Gastrocnemius medialis (tissue), 4 donors: Measurements from ENCODE around the gene IMMT. TPM values are rescaled to one million over a fixed set of nuclear protein-coding genes. Genes with fewer than 3 reads are reported as not detected.

ENCODE experiments used
- ATAC-seq, 2 donors: fragments of 150-250 bp; one replicate each; pipeline ENCODE4 v1.9.1; 2016
- DNase-seq, 2 donors: peaks; one replicate each; pipeline ENCODE4 v3.0.0-alpha.2; 2019
- H3K27ac ChIP-seq, 4 donors: fragments of 200-600 bp; sonication (generic); 1 replicate in 1 of 4; 2 replicates in 3 of 4; pipeline ENCODE4 v1.5.1; 2016 to 2018; ENCODE audit warnings: mild to moderate bottlenecking in 2 of 4, moderate library complexity in 1 of 4
- H3K27me3 ChIP-seq, 3 donors: fragments of 200-600 bp; sonication (generic) in 2 of 3; 1 replicate in 1 of 3; 2 replicates in 2 of 3; pipeline versions ENCODE4 v1.5.1 to v1.6.0; 2016 to 2019; ENCODE audit warnings: mild to moderate bottlenecking in 1 of 3, moderate library complexity in 1 of 3
- H3K36me3 ChIP-seq, 2 donors: fragments of 200-600 bp; sonication (generic) in 1 of 2; one replicate each; pipeline ENCODE4 v1.5.1; 2017 to 2018
- H3K4me1 ChIP-seq, 2 donors: fragments of 200-600 bp; sonication (generic) in 1 of 2; one replicate each; pipeline ENCODE4 v1.5.1; 2016 to 2017; ENCODE audit warnings: mild to moderate bottlenecking in 2 of 2
- H3K4me3 ChIP-seq, 4 donors: fragments of 200-600 bp; sonication (generic) in 3 of 4; 1 replicate in 1 of 4; 2 replicates in 3 of 4; pipeline ENCODE4 v1.5.1; 2016 to 2019; ENCODE audit warnings: mild to moderate bottlenecking in 2 of 4
- H3K9me3 ChIP-seq, 3 donors: fragments of 200-600 bp; sonication (generic) in 2 of 3; 1 replicate in 1 of 3; 2 replicates in 2 of 3; pipeline ENCODE4 v1.5.1; 2016 to 2019
- POLR2A ChIP-seq, 2 donors: fragments of 450-650 bp; IDR thresholded peaks; one replicate each; pipeline ENCODE4 v1.6.1; 2017; ENCODE audit warnings: antibody characterized with exemption in 2 of 2, mild to moderate bottlenecking in 2 of 2, moderate library complexity in 2 of 2
- in situ Hi-C, 4 donors: fragments of 200-750 bp; cut with MboI; loops; one replicate each; pipeline versions ENCODE4 v1.15.0 to v1.8.0; 2017; ENCODE audit warnings: low sequenced_read_pairs in 4 of 4
- intact Hi-C: fragments of 100-400 bp; cut with DNase I; formaldehyde crosslinking; loops from one replicate; pipeline ENCODE4 v1.15.1; 2023; ENCODE audit warnings: low total_unique reads
- total RNA-seq, 4 donors: library from RNA; depleted of rRNA; stranded (reverse); fragments of >200 nt; gene quantifications; one replicate each; pipeline versions ENCODE4 v1.1.0 to v1.2.3, GENCODE V29; 2016
- TF ChIP-seq, protein P1 (sequence below), 5 experiments: fragments of 450-650 bp in 3 of 5; fragments of 200-600 bp in 2 of 5; sonication (generic) in 2 of 5; IDR thresholded peaks in 4 of 5; conservative IDR thresholded peaks in 1 of 5; 1 replicate in 4 of 5; 2 replicates in 1 of 5; pipeline ENCODE4 v1.5.1; 2016 to 2019; ENCODE audit warnings: antibody characterized with exemption in 5 of 5, mild to moderate bottlenecking in 3 of 5, moderate library complexity in 3 of 5

The IMMT gene
- total RNA-seq, 4 donors from 2014 or later, result 83.5 to 153 (median 127) TPM

DNA sequence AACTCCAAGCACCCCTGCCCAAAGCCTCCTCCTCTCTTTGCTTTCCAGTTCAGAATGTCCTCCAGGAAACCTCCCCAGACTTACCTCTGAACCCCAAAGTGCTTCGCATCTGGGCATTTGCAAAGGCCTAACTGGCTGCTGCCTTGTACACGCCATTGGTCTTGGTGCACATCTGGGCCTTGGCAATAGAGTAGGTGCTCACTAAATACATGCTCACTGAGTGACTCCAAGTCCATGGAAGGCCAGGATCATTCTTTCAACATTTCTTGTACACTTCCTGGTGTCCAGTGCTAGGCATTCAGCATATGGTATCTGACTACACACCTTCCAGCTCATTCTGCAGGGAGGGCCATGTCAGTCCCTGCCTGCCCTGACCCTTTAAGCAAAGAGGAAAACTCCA is 32.4 kb upstream of the IMMT start:
- no peak for TF ChIP-seq POLR2A (IDR thresholded peaks at IDR 0.05)
- TF ChIP-seq, protein P1, sequence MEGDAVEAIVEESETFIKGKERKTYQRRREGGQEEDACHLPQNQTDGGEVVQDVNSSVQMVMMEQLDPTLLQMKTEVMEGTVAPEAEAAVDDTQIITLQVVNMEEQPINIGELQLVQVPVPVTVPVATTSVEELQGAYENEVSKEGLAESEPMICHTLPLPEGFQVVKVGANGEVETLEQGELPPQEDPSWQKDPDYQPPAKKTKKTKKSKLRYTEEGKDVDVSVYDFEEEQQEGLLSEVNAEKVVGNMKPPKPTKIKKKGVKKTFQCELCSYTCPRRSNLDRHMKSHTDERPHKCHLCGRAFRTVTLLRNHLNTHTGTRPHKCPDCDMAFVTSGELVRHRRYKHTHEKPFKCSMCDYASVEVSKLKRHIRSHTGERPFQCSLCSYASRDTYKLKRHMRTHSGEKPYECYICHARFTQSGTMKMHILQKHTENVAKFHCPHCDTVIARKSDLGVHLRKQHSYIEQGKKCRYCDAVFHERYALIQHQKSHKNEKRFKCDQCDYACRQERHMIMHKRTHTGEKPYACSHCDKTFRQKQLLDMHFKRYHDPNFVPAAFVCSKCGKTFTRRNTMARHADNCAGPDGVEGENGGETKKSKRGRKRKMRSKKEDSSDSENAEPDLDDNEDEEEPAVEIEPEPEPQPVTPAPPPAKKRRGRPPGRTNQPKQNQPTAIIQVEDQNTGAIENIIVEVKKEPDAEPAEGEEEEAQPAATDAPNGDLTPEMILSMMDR (IDR thresholded peaks at IDR 0.05 in 4 of 5, conservative IDR thresholded peaks at IDR 0.05 in 1 of 5), result no peak
- ATAC-seq, result no peak
- H3K27ac ChIP-seq, result no peak overlapping the region
- no peaks in the 10 kb centered on the region for H3K9me3 ChIP-seq
- intact Hi-C loops, result loop anchor here (10.0 kb wide), 2 partner anchors 217 to 397 kb away; partner anchors contain the start of genes KDM3A and RNF103
- H3K4me3 ChIP-seq, result no peak overlapping the region
- H3K27me3 ChIP-seq, result no peaks in the 10 kb centered on the region
- in situ Hi-C loops, result loop anchor here in 1 of 4 donors (10.0 kb wide), 1 partner anchor 137 kb away; no protein-coding TSS in a partner anchor
- peaks cover 31 to 32% of the 10 kb centered on the region in 2 donors for H3K4me1 ChIP-seq
- DNase-seq, result no peak
- H3K36me3 ChIP-seq, result no peaks in the 10 kb centered on the region

DNA sequence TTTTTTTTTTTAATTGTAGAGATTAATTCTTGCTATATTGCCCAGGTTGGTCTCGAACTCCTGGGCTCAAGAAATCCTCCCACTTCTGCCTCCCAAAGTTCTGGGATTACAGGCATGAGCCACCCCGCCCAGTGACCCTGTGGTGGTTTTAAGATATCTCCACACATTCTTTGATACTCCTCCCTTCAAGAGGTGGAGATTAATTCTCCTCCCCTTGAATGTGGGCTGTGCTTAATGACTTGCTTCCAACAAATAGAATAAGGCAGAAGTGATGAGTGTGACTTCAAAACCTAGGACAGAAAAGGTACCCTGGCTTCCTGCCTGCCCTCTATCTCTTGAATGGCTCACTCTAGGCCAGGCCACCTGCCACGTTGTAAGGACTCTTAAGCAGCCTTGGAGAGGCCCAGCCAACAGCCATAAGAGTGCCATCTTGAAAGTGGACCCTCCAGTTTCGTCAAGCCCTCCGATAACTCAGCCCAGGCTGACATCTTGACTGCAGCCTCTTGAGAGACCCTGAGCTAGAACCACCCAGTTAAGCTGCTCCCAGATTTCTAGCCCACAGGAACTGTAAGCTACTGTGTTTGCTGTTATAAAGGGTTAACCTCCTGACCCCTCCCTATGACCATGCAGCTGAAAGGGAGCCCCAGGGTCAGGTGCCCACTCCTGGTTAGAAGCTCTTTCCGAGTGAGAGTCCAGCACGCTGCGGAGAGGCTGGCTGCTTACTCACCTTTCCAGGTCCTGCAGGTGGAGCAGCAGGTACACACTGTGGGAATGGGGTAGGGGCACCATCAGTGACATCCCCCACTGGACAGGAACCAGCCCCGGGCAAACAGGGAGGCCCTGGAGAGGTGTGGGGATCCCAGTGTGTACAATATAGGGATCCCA is 31.6 kb upstream of the IMMT start:
- intact Hi-C loops, result loop anchor here (10.0 kb wide), 2 partner anchors 218 to 398 kb away; partner anchors contain the start of genes KDM3A and RNF103
- TF ChIP-seq, protein P1 (IDR thresholded peaks at IDR 0.05 in 4 of 5, conservative IDR thresholded peaks at IDR 0.05 in 1 of 5), result no peak
- TF ChIP-seq POLR2A (IDR thresholded peaks at IDR 0.05), result no peak
- ATAC-seq (no peak), DNase-seq (no peak)
- no peak overlapping the region for H3K4me3 ChIP-seq
- no peaks in the 10 kb centered on the region for H3K9me3 ChIP-seq
- in situ Hi-C loops, result loop anchor here in 1 of 4 donors (10.0 kb wide), 1 partner anchor 138 kb away; no protein-coding TSS in a partner anchor
- no peaks in the 10 kb centered on the region for H3K36me3 ChIP-seq
- H3K4me1 ChIP-seq, result peaks cover 33% of the 10 kb centered on the region in 2 donors
- H3K27me3 ChIP-seq, result no peaks in the 10 kb centered on the region
- H3K27ac ChIP-seq, result no peak overlapping the region

DNA sequence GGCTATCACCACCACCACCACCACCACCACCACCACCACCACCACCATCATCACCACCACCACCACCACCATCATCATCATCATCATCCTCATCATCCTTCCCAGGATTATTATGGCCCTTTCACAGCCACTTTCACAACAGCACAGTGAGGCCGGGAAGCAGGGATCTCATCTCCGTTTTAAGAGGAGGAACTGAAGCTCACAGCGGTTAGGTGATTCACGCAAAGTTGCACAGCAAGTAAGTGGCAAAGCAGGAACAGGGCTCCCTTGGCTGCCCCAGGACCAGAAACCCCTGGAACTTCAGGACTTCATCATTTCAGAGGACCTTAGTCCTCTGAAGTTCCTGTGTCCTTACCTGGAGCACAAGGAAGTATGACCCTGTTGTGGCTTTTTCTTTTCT is 30.8 kb upstream of the IMMT start:
- no peak for TF ChIP-seq POLR2A (IDR thresholded peaks at IDR 0.05)
- TF ChIP-seq, protein P1 (IDR thresholded peaks at IDR 0.05 in 4 of 5, conservative IDR thresholded peaks at IDR 0.05 in 1 of 5), result no peak
- no peak for DNase-seq
- H3K27me3 ChIP-seq, result no peaks in the 10 kb centered on the region
- in situ Hi-C loops (loop anchor here in 1 of 4 donors (10.0 kb wide), 1 partner anchor 139 kb away; no protein-coding TSS in a partner anchor), intact Hi-C loops (loop anchor here (10.0 kb wide), 2 partner anchors 219 to 399 kb away; partner anchors contain the start of genes KDM3A and RNF103)
- H3K36me3 ChIP-seq, result no peaks in the 10 kb centered on the region
- no peaks in the 10 kb centered on the region for H3K9me3 ChIP-seq
- no peak for ATAC-seq
- peak overlapping the region; percentile 68 to 84 (median 79) for H3K27ac ChIP-seq
- H3K4me3 ChIP-seq, result no peak overlapping the region
- peaks cover 33% of the 10 kb centered on the region in 2 donors for H3K4me1 ChIP-seq

DNA sequence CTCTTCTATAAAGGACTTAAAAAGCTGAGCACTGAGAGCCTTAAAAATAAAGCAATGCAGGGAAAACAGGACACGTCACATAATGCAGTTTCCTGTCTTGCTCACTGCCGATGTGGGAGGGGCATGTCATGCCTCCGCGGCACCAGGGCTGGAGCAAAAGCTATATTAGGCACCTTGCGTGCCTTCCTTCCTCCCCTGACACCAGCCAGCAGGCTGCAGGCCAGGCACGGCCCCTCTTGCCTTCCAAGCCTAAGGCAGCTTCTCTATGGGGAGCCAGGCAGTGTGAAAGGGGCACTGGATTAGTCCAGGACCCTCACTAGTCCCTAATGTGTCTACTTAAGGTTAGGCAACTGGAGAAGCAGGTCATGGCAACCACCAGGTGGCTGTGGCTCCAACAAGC is 30.3 kb upstream of the IMMT start:
- no peaks in the 10 kb centered on the region for H3K36me3 ChIP-seq
- no peaks in the 10 kb centered on the region for H3K9me3 ChIP-seq
- intact Hi-C loops (loop anchor here (10.0 kb wide), 2 partner anchors 219 to 399 kb away; partner anchors contain the start of genes KDM3A and RNF103), in situ Hi-C loops (loop anchor here in 1 of 4 donors (10.0 kb wide), 1 partner anchor 139 kb away; no protein-coding TSS in a partner anchor)
- no peaks in the 10 kb centered on the region for H3K27me3 ChIP-seq
- ATAC-seq, result peak; percentile 65 to 76
- TF ChIP-seq, protein P1 (IDR thresholded peaks at IDR 0.05 in 4 of 5, conservative IDR thresholded peaks at IDR 0.05 in 1 of 5), result no peak
- TF ChIP-seq POLR2A (IDR thresholded peaks at IDR 0.05), result no peak
- peak; percentile 28 to 62 for DNase-seq
- peaks cover 36% of the 10 kb centered on the region in 2 donors for H3K4me1 ChIP-seq
- peak overlapping the region; percentile 68 to 84 (median 79) for H3K27ac ChIP-seq
- peak overlapping the region in 3 of 4 donors; percentile 20 to 30 (median 28) for H3K4me3 ChIP-seq
